K562 (cell line): Measurements from ENCODE around the gene NAP1L4. TPM values are rescaled to one million over a fixed set of nuclear protein-coding genes. Genes with fewer than 3 reads are reported as not detected.

Source experiments
- CHAMP1 ChIP-seq: fragments of 450-650 bp; IDR thresholded peaks from 2 replicates; pipeline ENCODE4 v1.6.1; 2016; ENCODE audit warnings: mild to moderate bottlenecking
- COPS2 ChIP-seq: fragments of 450-650 bp; conservative IDR thresholded peaks from 2 replicates; pipeline ENCODE4 v1.6.1; 2016; ENCODE audit warnings: mild to moderate bottlenecking, moderate library complexity
- ETV1 ChIP-seq: fragments of 450-650 bp; conservative IDR thresholded peaks from 2 replicates; pipeline ENCODE4 v1.6.1; 2016; ENCODE audit warnings: missing genetic modification characterization, control low read depth, low read depth, missing compliant biosample characterization
- FIP1L1 ChIP-seq: fragments of 200-400 bp; formaldehyde crosslinking; IDR thresholded peaks from 2 replicates; pipeline ENCODE4 v1.6.1; 2018; ENCODE audit warnings: mild to moderate bottlenecking, low read depth, low read length; ENCODE audit not compliant: poor library complexity, severe bottlenecking
- FOXA1 ChIP-seq: fragments of 450-650 bp; IDR thresholded peaks from 2 replicates; pipeline ENCODE4 v1.6.1; 2016; ENCODE audit warnings: mild to moderate bottlenecking, borderline replicate concordance
- FOXK1 ChIP-seq: sonication (generic); formaldehyde crosslinking; IDR thresholded peaks from 2 replicates; pipeline ENCODE4 v1.8.0; 2022; ENCODE audit warnings: missing genetic modification reagents, mild to moderate bottlenecking, borderline replicate concordance
- MTA3 ChIP-seq: fragments of 450-650 bp; formaldehyde crosslinking; IDR thresholded peaks from 2 replicates; pipeline ENCODE4 v1.6.1; 2017; ENCODE audit warnings: mild to moderate bottlenecking, borderline replicate concordance
- NFYB ChIP-seq: IDR thresholded peaks from 2 replicates; pipeline ENCODE4 v1.6.1; 2011; ENCODE audit warnings: mild to moderate bottlenecking, moderate library complexity; ENCODE audit not compliant: insufficient read length; ENCODE audit errors: extremely low read depth
- NR0B1 ChIP-seq: fragments of 450-650 bp; IDR thresholded peaks from one replicate; pipeline ENCODE4 v1.6.1; 2018; ENCODE audit warnings: mild to moderate bottlenecking, moderate library complexity; ENCODE audit not compliant: partially characterized antibody
- PBX2 ChIP-seq, 2 experiments: IDR thresholded peaks in 1 of 2; conservative IDR thresholded peaks in 1 of 2; 2 replicates each; pipeline ENCODE4 v1.6.1; 2016; ENCODE audit warnings: low read depth in 2 of 2, mild to moderate bottlenecking in 1 of 2, missing compliant biosample characterization in 1 of 2, missing genetic modification characterization in 1 of 2, moderate library complexity in 1 of 2
- PHF8 ChIP-seq: fragments of 200-600 bp; sonication (generic); IDR thresholded peaks from 2 replicates; pipeline ENCODE4 v1.6.1; 2012; ENCODE audit warnings: mixed run types, mild to moderate bottlenecking, inconsistent platforms, low read length, moderate library complexity, borderline replicate concordance
- SIN3A ChIP-seq, 2 experiments: fragments of 150-350 bp in 1 of 2; IDR thresholded peaks; 2 replicates each; pipeline ENCODE4 v1.6.1; 2011 to 2016; ENCODE audit warnings: borderline replicate concordance in 2 of 2, low read depth in 2 of 2, low read length in 2 of 2, mild to moderate bottlenecking in 2 of 2, moderate library complexity in 2 of 2; ENCODE audit not compliant: control insufficient read depth in 1 of 2
- SMAD4 ChIP-seq: fragments of 250-450 bp; sonication (Bioruptor Pico); conservative IDR thresholded peaks from 2 replicates; pipeline ENCODE4 v1.8.0; 2021; ENCODE audit warnings: inconsistent platforms, mild to moderate bottlenecking, moderate library complexity
- SREBF1 ChIP-seq: fragments of 150-350 bp; IDR thresholded peaks from 2 replicates; pipeline ENCODE4 v1.6.1; 2014; ENCODE audit warnings: antibody characterized with exemption, low read depth, low read length, borderline replicate concordance
- THRB ChIP-seq: fragments of 450-650 bp; formaldehyde crosslinking; conservative IDR thresholded peaks from 2 replicates; pipeline ENCODE4 v1.4.0; 2022; ENCODE audit warnings: mild to moderate bottlenecking, missing genetic modification characterization
- ZNF395 ChIP-seq: fragments of 200-800 bp; sonication (Bioruptor generic); IDR thresholded peaks from 2 replicates; pipeline ENCODE4 v1.6.1; 2017; ENCODE audit warnings: missing genetic modification characterization, missing compliant biosample characterization
- ZNF707 ChIP-seq: fragments of 250-450 bp; sonication (Bioruptor Pico); conservative IDR thresholded peaks from 2 replicates; pipeline ENCODE4 v1.8.0; 2022; ENCODE audit warnings: inconsistent platforms, mild to moderate bottlenecking, moderate library complexity
- polyA plus RNA-seq, 8 experiments: library from polyadenylated mRNA; depleted of rRNA in 4 of 8; stranded (reverse) in 5 of 8; unstranded in 3 of 8; fragments of >200 nt; fragmentation: Nextera tagmentation in 2 of 8; fragmentation: Illumina TruSeq in 1 of 8; extraction: Ambion mirVana in 2 of 8; extraction: Trizol in 1 of 8; gene quantifications; 2 replicates each; pipeline versions ENCODE4 v1.2.1 to v1.2.3, GENCODE V29; 2011 to 2014; ENCODE audit warnings: inconsistent platforms in 1 of 8, missing spikeins in 1 of 8
- total RNA-seq, 7 experiments: library from RNA; depleted of rRNA in 6 of 7; stranded (reverse); fragments of >200 nt in 6 of 7; fragmentation: Illumina TruSeq in 2 of 7; extraction: Trizol in 2 of 7; gene quantifications; 2 replicates each; pipeline versions ENCODE4 v1.2.1 to v1.2.3, GENCODE V29; 2011 to 2021; ENCODE audit warnings: low replicate concordance in 1 of 7

NAP1L4 gene
- total and polyA plus RNA-seq, 9 of the 15 experiments (the other 6 are each of a cell fraction or from before 2014, with no cell fraction given) = 34.1 to 237 (median 179) TPM

- TF ChIP-seq PBX2 (CRISPR knock-in tag; IDR thresholded peaks at IDR 0.05; ENCODE audit: low read depth) (no peak), PBX2 (tag; conservative IDR thresholded peaks at IDR 0.05; ENCODE audit: low read depth) (no peak), THRB (CRISPR knock-in tag) (no peak), COPS2 (no peak), ETV1 (tag) (no peak), ZNF395 (CRISPR knock-in tag) (0 out of 2 replicates have a peak, but pooled peaks have one; percentile 17), FIP1L1 (peak; percentile 49), FOXK1 (CRISPR knock-in tag) (no peak), NFYB (no peak), NR0B1 (no peak), ZNF707 (CRISPR knock-in tag) (no peak), FOXA1 (no peak), SIN3A (IDR thresholded peaks at IDR 0.05; ENCODE audit: borderline replicate concordance in 2 of 2, control insufficient read depth in 1 of 2, low read depth in 2 of 2, low read length in 2 of 2) (0 out of 4 replicates have a peak, but pooled peaks of 1 of the 2 experiments have one; percentile 51), SMAD4 (CRISPR knock-in tag) (no peak), MTA3 (no peak; the same call in 1 of the 2 replicates), CHAMP1 (no peak), PHF8 (0 out of 2 replicates have a peak, but pooled peaks have one; percentile 7), SREBF1 (no peak)
Observed at GRCh38 chr11:2929531-2929949, 62.6 kb downstream of the NAP1L4 start (continued).
